ENCODE results near the gene BZW1.
"Not testable (repeated sequence)": the region's sequence is repeated elsewhere in the genome, so short reads cannot be mapped to it uniquely, and the experiment has no call there.

The BZW1 gene

GRCh38 chr2:200814276-200814815, 2.6 kb downstream of the BZW1 start:
- Histone ChIP-seq H3K4me3 (peak overlapping the region in 4 of 10 experiments; percentile 83 to 100 (median 98); a peak in 4 of 20 replicates), H3K36me3 (peaks cover 61 to 66% (median 64%) of the 10 kb centered on the region in 11 experiments), H3K9ac (peak overlapping the region in 8 of 11 experiments; percentile 3 to 100 (median 32); a peak in 13 of 22 replicates)

GRCh38 chr2:200814917-200815316, 3.2 kb downstream of the BZW1 start:
- Histone ChIP-seq H3K4me1 (peaks cover 28 to 69% (median 31%) of the 10 kb centered on the region in 10 experiments), H4K20me1 (peaks cover 50 to 81% (median 76%) of the 10 kb centered on the region in 11 experiments), H3K9ac (peak overlapping the region in 4 of 11 experiments; percentile 5 to 100 (median 15); a peak in 1 of 22 replicates), H3K9me3 (replicated peaks in 1 of 11) (no peaks in the 10 kb centered on the region), H3K27ac (no peak overlapping the region), H3K27me3 (no peaks in the 10 kb centered on the region), H3K4me3 (peak overlapping the region in 1 of 10 experiments; percentile 96; a peak in 1 of 20 replicates), H3K36me3 (peaks cover 66 to 72% (median 70%) of the 10 kb centered on the region in 11 experiments), H3K4me2 (peak overlapping the region in 5 of 11 experiments; percentile 83 to 97 (median 93); a peak in 8 of 22 replicates)
- peak in 1 of 11 experiments; percentile 35; a peak in 1 of 22 replicates for TF ChIP-seq Cebpa-rat (IDR thresholded peaks at IDR 0.05)

More at GRCh38 chr2:200814276-200814815, 2.6 kb downstream of the BZW1 start:
- Histone ChIP-seq H3K27ac (no peak overlapping the region), H3K4me1 (peaks cover 29 to 75% (median 34%) of the 10 kb centered on the region in 10 experiments), H4K20me1 (peaks cover 50 to 76% (median 74%) of the 10 kb centered on the region in 11 experiments), H3K27me3 (no peaks in the 10 kb centered on the region), H3K9me3 (replicated peaks in 1 of 11) (no peaks in the 10 kb centered on the region), H3K4me2 (peak overlapping the region; percentile 47 to 97 (median 90); a peak in 21 of 22 replicates)
- TF ChIP-seq Cebpa-rat (IDR thresholded peaks at IDR 0.05), result no peak

DNA sequence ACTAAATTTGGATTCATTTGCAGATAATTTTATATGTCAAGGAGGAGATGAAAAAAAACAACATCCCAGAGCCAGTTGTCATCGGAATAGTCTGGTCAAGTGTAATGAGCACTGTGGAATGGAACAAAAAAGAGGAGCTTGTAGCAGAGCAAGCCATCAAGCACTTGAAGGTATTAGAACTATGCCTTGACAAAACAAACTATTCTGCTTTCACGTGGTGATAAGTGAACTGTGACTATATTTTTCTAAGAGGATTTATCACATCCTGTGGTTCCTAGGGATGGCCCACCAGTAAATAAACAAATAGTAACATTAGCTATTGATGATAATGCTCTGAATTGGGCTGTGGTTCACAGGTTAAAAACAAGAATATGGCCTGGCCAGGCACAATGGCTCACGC, 7.0 kb downstream of the BZW1 start:
- H3K36me3 ChIP-seq, result peaks cover 83 to 86% (median 84%) of the 10 kb centered on the region in 11 experiments
- not testable (repeated sequence) for H3K27me3 ChIP-seq; H3K9me3 ChIP-seq (replicated peaks in 1 of 11); H3K4me3 ChIP-seq; H3K9ac ChIP-seq; H3K27ac ChIP-seq
- H3K4me2 ChIP-seq, result peak overlapping the region in 1 of 11 experiments; percentile 40; a peak in 1 of 22 replicates
- H4K20me1 ChIP-seq, result peaks cover 31 to 80% (median 59%) of the 10 kb centered on the region in 11 experiments
- peaks cover 6 to 50% (median 10%) of the 10 kb centered on the region in 10 experiments; a peak in 18 of 20 replicates for H3K4me1 ChIP-seq

- H3K4me2 ChIP-seq, result no peak overlapping the region
- TF ChIP-seq Cebpa-rat (IDR thresholded peaks at IDR 0.05), result no peak
- peaks cover 77 to 86% (median 81%) of the 10 kb centered on the region in 11 experiments for H3K36me3 ChIP-seq
These were observed 9.0 kb downstream of the BZW1 start for GRCh38 chr2:200820573-200821234.

DNA sequence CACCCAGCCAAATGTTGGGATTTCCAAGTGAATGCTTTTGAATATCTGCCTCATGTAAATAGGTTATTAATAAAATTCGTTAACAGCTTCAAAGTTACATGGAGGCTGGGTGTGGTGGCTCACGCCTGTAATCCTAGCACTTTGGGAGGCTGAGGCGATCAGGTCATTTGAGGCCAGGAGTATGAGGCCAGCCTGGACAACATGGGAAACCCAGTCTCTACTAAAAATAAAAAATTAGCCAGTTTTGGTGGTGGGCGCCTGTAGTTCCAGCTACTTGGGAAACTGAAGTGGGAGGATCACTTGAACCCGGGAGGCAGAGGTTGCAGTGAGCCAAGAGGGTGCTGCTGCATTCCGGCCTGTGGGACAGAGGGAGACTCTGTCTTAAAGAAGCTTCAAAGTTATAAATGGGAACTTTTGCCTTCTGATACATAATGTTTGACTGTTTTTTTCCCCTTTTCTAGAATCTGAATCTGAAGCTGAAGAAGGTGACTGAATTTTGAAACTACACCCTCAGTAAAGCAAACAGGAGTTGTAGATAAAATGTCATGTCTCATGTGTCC, 10.1 kb downstream of the BZW1 start:
- TF ChIP-seq Cebpa-rat (IDR thresholded peaks at IDR 0.05), result no peak
- peaks cover 66 to 84% (median 72%) of the 10 kb centered on the region in 11 experiments for H3K36me3 ChIP-seq
- H3K9me3 ChIP-seq (replicated peaks in 1 of 11), result no peaks in the 10 kb centered on the region
- no peaks in the 10 kb centered on the region for H3K27me3 ChIP-seq
- H3K4me2 ChIP-seq, result no peak overlapping the region
- H3K4me1 ChIP-seq, result peaks cover 0 to 24% (median 0%) of the 10 kb centered on the region in 10 experiments; a peak in 7 of 20 replicates
- H3K27ac ChIP-seq, result no peak overlapping the region
- peaks cover 3 to 50% (median 31%) of the 10 kb centered on the region in 11 experiments; a peak in 18 of 22 replicates for H4K20me1 ChIP-seq
- no peak overlapping the region for H3K4me3 ChIP-seq
- H3K9ac ChIP-seq, result no peak overlapping the region

More at GRCh38 chr2:200820573-200821234, 9.0 kb downstream of the BZW1 start:
- 0 out of 22 replicates have a peak overlapping the region, but pooled peaks of 1 of the 11 experiments have one; percentile 19 for H3K9ac ChIP-seq
- peaks cover 12 to 60% (median 40%) of the 10 kb centered on the region in 11 experiments; a peak in 20 of 22 replicates for H4K20me1 ChIP-seq
- no peaks in the 10 kb centered on the region for H3K27me3 ChIP-seq
- peaks cover 0 to 32% (median 0%) of the 10 kb centered on the region in 10 experiments; a peak in 7 of 20 replicates for H3K4me1 ChIP-seq
- no peak overlapping the region for H3K4me3 ChIP-seq
- no peak overlapping the region for H3K27ac ChIP-seq
- no peaks in the 10 kb centered on the region for H3K9me3 ChIP-seq (replicated peaks in 1 of 11)

DNA sequence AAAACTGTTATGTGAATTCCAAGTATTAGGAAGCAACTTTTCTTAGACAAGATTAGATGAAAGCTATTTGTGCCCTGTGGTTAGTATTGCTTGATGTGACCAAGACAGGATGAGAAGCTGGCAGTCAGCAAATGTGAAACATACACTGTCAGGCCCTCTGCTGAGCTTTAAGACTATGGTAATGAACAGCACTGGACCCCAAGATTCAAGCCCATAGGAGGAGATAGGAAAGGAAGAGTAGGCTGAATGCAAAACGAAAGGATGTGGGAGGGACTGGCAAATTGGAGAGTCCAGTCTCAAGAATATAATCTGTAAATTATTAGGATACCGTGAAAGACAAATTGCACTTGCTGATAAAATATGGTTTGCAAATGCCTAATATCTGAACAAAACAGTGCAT, 16.4 kb downstream of the BZW1 start:
- peaks cover 13 to 35% (median 19%) of the 10 kb centered on the region in 11 experiments; a peak in 18 of 22 replicates for H3K36me3 ChIP-seq

DNA sequence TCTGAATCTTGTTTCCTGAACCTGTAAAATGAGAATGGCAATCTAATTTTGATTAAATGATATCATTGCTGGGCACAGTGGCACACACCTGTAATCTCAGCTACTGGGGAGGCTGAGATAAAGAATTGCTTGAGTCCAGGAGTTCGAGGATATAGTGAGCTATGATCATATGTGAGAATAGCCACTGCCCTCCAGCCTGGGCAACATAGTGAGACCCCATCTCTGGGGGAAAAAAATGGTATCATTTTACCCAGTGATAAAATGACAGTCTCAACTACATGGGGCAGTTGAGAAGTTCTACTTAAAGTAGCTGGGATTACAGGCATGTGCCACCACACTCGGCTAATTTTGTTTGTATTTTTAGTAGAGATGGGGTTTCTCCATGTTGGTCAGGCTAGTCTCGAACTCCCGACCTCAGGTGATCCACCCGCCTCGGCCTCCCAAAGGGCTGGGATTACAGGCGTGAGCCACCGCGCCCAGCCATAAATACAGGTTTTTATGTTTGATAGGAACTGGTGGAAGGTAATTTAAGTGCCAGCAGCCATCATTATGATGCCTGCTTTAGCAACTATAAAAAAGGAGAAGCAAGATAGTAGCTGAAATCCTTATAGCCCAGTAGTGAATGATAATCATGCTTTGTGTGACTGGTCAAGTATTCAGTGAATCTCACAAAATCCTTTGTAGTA, 17.0 kb downstream of the BZW1 start:
- no peak for TF ChIP-seq Cebpa-rat (IDR thresholded peaks at IDR 0.05)
- H3K27me3 ChIP-seq, result no peaks in the 10 kb centered on the region

More for the DNA sequence above, 16.4 kb downstream of the BZW1 start:
- H3K9ac ChIP-seq, result no peak overlapping the region
- no peak for TF ChIP-seq Cebpa-rat (IDR thresholded peaks at IDR 0.05)
- no peak overlapping the region for H3K4me3 ChIP-seq
- no peaks in the 10 kb centered on the region for H3K27me3 ChIP-seq
- H3K27ac ChIP-seq, result no peak overlapping the region
- peaks cover 0 to 3% (median 0%) of the 10 kb centered on the region in 10 experiments; a peak in 1 of 20 replicates for H3K4me1 ChIP-seq
- no peaks in the 10 kb centered on the region; a peak in 1 of 22 replicates for H4K20me1 ChIP-seq
- no peak overlapping the region for H3K4me2 ChIP-seq
- H3K9me3 ChIP-seq (replicated peaks in 1 of 11), result no peaks in the 10 kb centered on the region

GRCh38 chr2:200829258-200829655, 17.5 kb downstream of the BZW1 start:
- no peaks in the 10 kb centered on the region for H3K9me3 ChIP-seq (replicated peaks in 1 of 11)
- H3K4me1 ChIP-seq, result peaks cover 0 to 3% (median 0%) of the 10 kb centered on the region in 10 experiments; a peak in 1 of 20 replicates
- H3K4me3 ChIP-seq, result no peak overlapping the region
- no peak overlapping the region for H3K27ac ChIP-seq
- peaks cover 8 to 29% (median 13%) of the 10 kb centered on the region in 11 experiments; a peak in 18 of 22 replicates for H3K36me3 ChIP-seq
- H3K27me3 ChIP-seq, result no peaks in the 10 kb centered on the region
- no peak overlapping the region for H3K9ac ChIP-seq
- TF ChIP-seq Cebpa-rat (IDR thresholded peaks at IDR 0.05), result no peak
- no peaks in the 10 kb centered on the region; a peak in 1 of 22 replicates for H4K20me1 ChIP-seq
- H3K4me2 ChIP-seq, result no peak overlapping the region

More for the DNA sequence above, 17.0 kb downstream of the BZW1 start:
- no peaks in the 10 kb centered on the region for H3K9me3 ChIP-seq (replicated peaks in 1 of 11)
- H3K9ac ChIP-seq, result no peak overlapping the region
- H3K4me3 ChIP-seq, result no peak overlapping the region
- H3K27ac ChIP-seq, result no peak overlapping the region
- H3K4me1 ChIP-seq, result peaks cover 0 to 3% (median 0%) of the 10 kb centered on the region in 10 experiments; a peak in 1 of 20 replicates
- H3K36me3 ChIP-seq, result peaks cover 13 to 34% (median 18%) of the 10 kb centered on the region in 11 experiments; a peak in 18 of 22 replicates
- H4K20me1 ChIP-seq, result no peaks in the 10 kb centered on the region; a peak in 1 of 22 replicates
- H3K4me2 ChIP-seq, result no peak overlapping the region

Measured in BLaER1 treated with 17β-estradiol and CSF1 and Interleukin-3, amounts not matched to agents 10 nM and 100 nM (cell line).